CD14-positive monocyte (primary cell): ENCODE measurements around the gene RTL5. TPM values are rescaled to one million over a fixed set of nuclear protein-coding genes. Genes with fewer than 3 reads are reported as not detected.

Experiments used
- DNase-seq, 3 donors: peaks; one replicate each; pipeline ENCODE4 v3.0.0-alpha.2; 2011 to 2022
- H2AFZ ChIP-seq: 2 replicates; pipeline ENCODE4 v1.6.0; 2012; ENCODE audit warnings: mild to moderate bottlenecking, low read depth, low read length, inconsistent platforms; ENCODE audit not compliant: insufficient read depth, poor library complexity, severe bottlenecking
- H3K27ac ChIP-seq, 2 donors: 1 replicate in 1 of 2; 2 replicates in 1 of 2; pipeline ENCODE4 v1.5.1; 2012 to 2013; ENCODE audit warnings: low read length in 2 of 2, control low read depth in 1 of 2, inconsistent platforms in 1 of 2, low read depth in 1 of 2, mild to moderate bottlenecking in 1 of 2
- H3K27me3 ChIP-seq, 2 donors: one replicate each; pipeline versions ENCODE4 v1.6.0 to v1.6.1; 2011 to 2013; ENCODE audit warnings: low read length in 2 of 2; ENCODE audit not compliant: control insufficient read depth in 2 of 2, insufficient read depth in 2 of 2
- H3K36me3 ChIP-seq, 2 donors: replicated peaks in 1 of 2; 1 replicate in 1 of 2; 2 replicates in 1 of 2; pipeline versions ENCODE4 v1.5.1 to v1.6.1; 2012 to 2013; ENCODE audit warnings: low read length in 2 of 2, control low read depth in 1 of 2, inconsistent platforms in 1 of 2, mild to moderate bottlenecking in 1 of 2; ENCODE audit not compliant: insufficient read depth in 2 of 2, control insufficient read depth in 1 of 2
- H3K4me1 ChIP-seq, 2 donors: 1 replicate in 1 of 2; 2 replicates in 1 of 2; pipeline versions ENCODE4 v1.5.1 to v1.6.1; 2012 to 2013; ENCODE audit warnings: low read length in 2 of 2, control low read depth in 1 of 2, inconsistent platforms in 1 of 2, mild to moderate bottlenecking in 1 of 2, moderate library complexity in 1 of 2; ENCODE audit not compliant: insufficient read depth in 2 of 2, control insufficient read depth in 1 of 2
- H3K4me2 ChIP-seq: replicated peaks from 2 replicates; pipeline ENCODE3; 2012; ENCODE audit warnings: low read length, moderate library complexity, mild to moderate bottlenecking; ENCODE audit not compliant: poor library complexity, severe bottlenecking; ENCODE audit errors: extremely low read depth
- H3K4me3 ChIP-seq, 3 experiments: fragments of 200-600 bp in 1 of 3; sonication (generic) in 1 of 3; replicated peaks in 1 of 3; 1 replicate in 2 of 3; 2 replicates in 1 of 3; pipeline ENCODE4 v1.5.1; 2011 to 2013; ENCODE audit warnings: low read length in 3 of 3, mild to moderate bottlenecking in 3 of 3, control low read depth in 2 of 3, low read depth in 2 of 3, inconsistent platforms in 1 of 3, moderate library complexity in 1 of 3
- H3K79me2 ChIP-seq: 2 replicates; pipeline ENCODE4 v1.6.0; 2012; ENCODE audit warnings: mild to moderate bottlenecking, control low read depth, inconsistent platforms, low read length, moderate library complexity; ENCODE audit not compliant: insufficient read depth
- H3K9ac ChIP-seq: 2 replicates; pipeline ENCODE4 v1.6.0; 2017; ENCODE audit warnings: low read length, mild to moderate bottlenecking; ENCODE audit not compliant: insufficient read depth, poor library complexity, severe bottlenecking
- H3K9me3 ChIP-seq, 2 donors: replicated peaks in 1 of 2; 1 replicate in 1 of 2; 2 replicates in 1 of 2; pipeline versions ENCODE4 v1.5.1 to v1.6.1; 2012 to 2013; ENCODE audit warnings: low read length in 2 of 2, control low read depth in 1 of 2; ENCODE audit not compliant: control insufficient read depth in 1 of 2, insufficient read depth in 1 of 2
- H4K20me1 ChIP-seq: 2 replicates; pipeline ENCODE4 v1.6.0; 2012; ENCODE audit warnings: mild to moderate bottlenecking, low read length, control low read depth, moderate library complexity; ENCODE audit not compliant: insufficient read depth
- H3K27ac Mint-ChIP-seq, 7 donors: one replicate each; pipeline ENCODE4 v1.8.0; 2020; ENCODE audit warnings: mild to moderate bottlenecking in 7 of 7, mixed read lengths in 7 of 7, moderate library complexity in 6 of 7, inconsistent platforms in 2 of 7
- H3K27me3 Mint-ChIP-seq, 3 donors: one replicate each; pipeline ENCODE4 v1.8.0; 2021 to 2022; ENCODE audit warnings: low read depth in 3 of 3, mild to moderate bottlenecking in 3 of 3, mixed read lengths in 3 of 3, moderate library complexity in 3 of 3, inconsistent platforms in 1 of 3
- H3K36me3 Mint-ChIP-seq, 2 donors: one replicate each; pipeline ENCODE4 v1.8.0; 2020; ENCODE audit warnings: mixed read lengths in 2 of 2, inconsistent platforms in 1 of 2, mild to moderate bottlenecking in 1 of 2
- H3K4me1 Mint-ChIP-seq: one replicate; pipeline ENCODE4 v1.8.0; 2020; ENCODE audit warnings: mild to moderate bottlenecking, mixed read lengths
- H3K4me3 Mint-ChIP-seq, 2 donors: one replicate each; pipeline ENCODE4 v1.8.0; 2020; ENCODE audit warnings: mild to moderate bottlenecking in 2 of 2, mixed read lengths in 2 of 2, moderate library complexity in 1 of 2
- H3K9me3 Mint-ChIP-seq, 7 donors: one replicate each; pipeline ENCODE4 v1.8.0; 2020 to 2022; ENCODE audit warnings: mixed read lengths in 7 of 7, mild to moderate bottlenecking in 6 of 7, moderate library complexity in 6 of 7, inconsistent platforms in 2 of 7
- WGBS: methylation state at CpG from one replicate; pipeline ENCODE4 v1.1.5; 2013; ENCODE audit warnings: missing lambda C conversion rate; ENCODE audit not compliant: insufficient coverage; 5-methylcytosine and 5-hydroxymethylcytosine counted together
- intact Hi-C, 2 donors: fragments of 100-400 bp; cut with micrococcal nuclease; formaldehyde crosslinking; loops; one replicate each; pipeline versions ENCODE4 v1.15.0 to v1.15.1; 2023
- polyA plus RNA-seq, 3 donors: library from polyadenylated mRNA; depleted of rRNA in 1 of 3; unstranded in 2 of 3; stranded (reverse) in 1 of 3; fragments of 300-500 nt in 2 of 3; fragments of >200 nt in 1 of 3; fragmentation: Illumina TruSeq in 2 of 3; gene quantifications; 1 replicate in 2 of 3; 2 replicates in 1 of 3; pipeline ENCODE4 v1.2.3, GENCODE V29; 2012 to 2021
- TF ChIP-seq, protein P1 (sequence below): fragments of 200-600 bp; IDR thresholded peaks from one replicate; pipeline ENCODE4 v1.8.0; 2022; ENCODE audit warnings: antibody characterized with exemption, mild to moderate bottlenecking

Gene RTL5
- polyA plus RNA-seq, 3 donors = 0.24 to 4.9 (median 0.59) TPM

DNA sequence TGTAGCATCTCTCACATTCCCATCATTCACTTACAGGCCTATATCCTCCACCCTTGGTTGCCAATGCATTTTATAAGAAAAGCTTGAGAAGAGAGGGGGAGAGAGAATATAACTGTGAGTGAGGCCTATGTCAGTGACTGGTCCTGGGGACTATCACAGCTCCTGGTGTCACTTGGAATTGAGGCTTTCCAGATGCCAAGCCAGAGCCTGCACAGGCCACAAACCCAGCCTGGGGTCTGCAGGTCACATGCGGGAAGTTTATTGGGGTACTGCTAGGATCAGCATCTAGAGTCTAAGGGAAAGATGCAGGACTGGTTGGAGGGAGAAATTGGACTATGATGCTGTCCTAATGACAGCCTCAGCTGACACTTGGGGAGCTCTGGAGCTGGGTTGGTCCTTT lies 47.6 kb downstream of the RTL5 start:
- no peak overlapping the region for H3K4me3 Mint-ChIP-seq
- H3K4me1 Mint-ChIP-seq = peaks cover 47% of the 10 kb centered on the region
- Histone ChIP-seq H3K27ac (no peak overlapping the region), H3K4me2 (no peak overlapping the region), H3K4me1 (peaks cover 32 to 35% of the 10 kb centered on the region in 2 donors), H2AFZ (no peak overlapping the region), H3K27me3 (no peaks in the 10 kb centered on the region), H4K20me1 (no peaks in the 10 kb centered on the region), H3K36me3 (no peaks in the 10 kb centered on the region), H3K9ac (no peak overlapping the region), H3K4me3 (no peak overlapping the region), H3K9me3 (no peaks in the 10 kb centered on the region), H3K79me2 (no peaks in the 10 kb centered on the region)
- TF ChIP-seq, protein P1, sequence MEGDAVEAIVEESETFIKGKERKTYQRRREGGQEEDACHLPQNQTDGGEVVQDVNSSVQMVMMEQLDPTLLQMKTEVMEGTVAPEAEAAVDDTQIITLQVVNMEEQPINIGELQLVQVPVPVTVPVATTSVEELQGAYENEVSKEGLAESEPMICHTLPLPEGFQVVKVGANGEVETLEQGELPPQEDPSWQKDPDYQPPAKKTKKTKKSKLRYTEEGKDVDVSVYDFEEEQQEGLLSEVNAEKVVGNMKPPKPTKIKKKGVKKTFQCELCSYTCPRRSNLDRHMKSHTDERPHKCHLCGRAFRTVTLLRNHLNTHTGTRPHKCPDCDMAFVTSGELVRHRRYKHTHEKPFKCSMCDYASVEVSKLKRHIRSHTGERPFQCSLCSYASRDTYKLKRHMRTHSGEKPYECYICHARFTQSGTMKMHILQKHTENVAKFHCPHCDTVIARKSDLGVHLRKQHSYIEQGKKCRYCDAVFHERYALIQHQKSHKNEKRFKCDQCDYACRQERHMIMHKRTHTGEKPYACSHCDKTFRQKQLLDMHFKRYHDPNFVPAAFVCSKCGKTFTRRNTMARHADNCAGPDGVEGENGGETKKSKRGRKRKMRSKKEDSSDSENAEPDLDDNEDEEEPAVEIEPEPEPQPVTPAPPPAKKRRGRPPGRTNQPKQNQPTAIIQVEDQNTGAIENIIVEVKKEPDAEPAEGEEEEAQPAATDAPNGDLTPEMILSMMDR = no peak
- no peak for DNase-seq
- peaks cover 0 to 6% of the 10 kb centered on the region in 2 donors for H3K36me3 Mint-ChIP-seq
- peaks cover 0 to 5% (median 0%) of the 10 kb centered on the region in 7 donors for H3K9me3 Mint-ChIP-seq
- no peak overlapping the region for H3K27ac Mint-ChIP-seq
- peaks cover 0 to 25% (median 0%) of the 10 kb centered on the region in 3 donors for H3K27me3 Mint-ChIP-seq
- intact Hi-C loops = no loop called here
- WGBS = 80% methylated on average over 1 of the region's 1 CpG

DNA sequence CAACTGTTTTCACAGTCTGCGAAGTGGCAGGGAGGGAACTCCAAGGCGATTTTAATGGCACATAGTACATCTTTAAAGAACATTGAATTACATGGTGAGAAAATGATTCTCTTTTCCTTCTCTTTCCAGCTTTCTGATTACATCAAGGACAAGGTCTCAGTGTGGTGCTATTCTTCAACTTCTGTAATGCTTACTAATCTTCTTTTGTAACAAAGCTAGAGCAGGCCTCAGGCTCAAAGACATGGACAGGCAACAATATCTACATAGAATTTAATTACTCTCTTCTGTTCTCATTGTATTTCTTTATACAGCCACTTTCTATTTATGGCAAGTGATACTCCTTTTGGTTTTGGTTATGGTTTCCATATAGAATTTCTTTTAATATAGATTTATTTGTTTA lies 48.4 kb downstream of the RTL5 start:
- TF ChIP-seq, protein P1 = no peak
- Histone ChIP-seq H2AFZ (no peak overlapping the region), H3K79me2 (no peaks in the 10 kb centered on the region), H3K9me3 (no peaks in the 10 kb centered on the region), H3K27me3 (no peaks in the 10 kb centered on the region), H3K4me2 (no peak overlapping the region), H3K9ac (no peak overlapping the region), H3K36me3 (no peaks in the 10 kb centered on the region), H3K4me1 (peaks cover 40 to 44% of the 10 kb centered on the region in 2 donors), H3K27ac (no peak overlapping the region), H4K20me1 (no peaks in the 10 kb centered on the region), H3K4me3 (no peak overlapping the region)
- Mint-ChIP-seq H3K27me3 (peaks cover 0 to 24% (median 0%) of the 10 kb centered on the region in 3 donors), H3K27ac (no peak overlapping the region), H3K4me1 (peaks cover 54% of the 10 kb centered on the region), H3K9me3 (peaks cover 0 to 5% (median 0%) of the 10 kb centered on the region in 7 donors), H3K4me3 (no peak overlapping the region), H3K36me3 (peaks cover 0 to 6% of the 10 kb centered on the region in 2 donors)
- no CpG with 5 or more reads among the region's 2 CpGs for WGBS
- intact Hi-C loops = no loop called here
- no peak for DNase-seq
